ENCODE results near the gene CRBN.

The CRBN gene

GRCh38 chr3:3110749-3111361 is 68.6 kb downstream of the CRBN start:
- DNase-seq (ENCODE audit: low read depth in 2 of 2): no peak

GRCh38 chr3:3110299-3110630 is 69.2 kb downstream of the CRBN start, which contains the start of gene IL5RA:
TSS of gene IL5RA (minus strand) at chr3:3110374. CDS start at chr3:3104984, 5,390 bp downstream.
- DNase-seq (ENCODE audit: low read depth in 2 of 2): no peak

DNA sequence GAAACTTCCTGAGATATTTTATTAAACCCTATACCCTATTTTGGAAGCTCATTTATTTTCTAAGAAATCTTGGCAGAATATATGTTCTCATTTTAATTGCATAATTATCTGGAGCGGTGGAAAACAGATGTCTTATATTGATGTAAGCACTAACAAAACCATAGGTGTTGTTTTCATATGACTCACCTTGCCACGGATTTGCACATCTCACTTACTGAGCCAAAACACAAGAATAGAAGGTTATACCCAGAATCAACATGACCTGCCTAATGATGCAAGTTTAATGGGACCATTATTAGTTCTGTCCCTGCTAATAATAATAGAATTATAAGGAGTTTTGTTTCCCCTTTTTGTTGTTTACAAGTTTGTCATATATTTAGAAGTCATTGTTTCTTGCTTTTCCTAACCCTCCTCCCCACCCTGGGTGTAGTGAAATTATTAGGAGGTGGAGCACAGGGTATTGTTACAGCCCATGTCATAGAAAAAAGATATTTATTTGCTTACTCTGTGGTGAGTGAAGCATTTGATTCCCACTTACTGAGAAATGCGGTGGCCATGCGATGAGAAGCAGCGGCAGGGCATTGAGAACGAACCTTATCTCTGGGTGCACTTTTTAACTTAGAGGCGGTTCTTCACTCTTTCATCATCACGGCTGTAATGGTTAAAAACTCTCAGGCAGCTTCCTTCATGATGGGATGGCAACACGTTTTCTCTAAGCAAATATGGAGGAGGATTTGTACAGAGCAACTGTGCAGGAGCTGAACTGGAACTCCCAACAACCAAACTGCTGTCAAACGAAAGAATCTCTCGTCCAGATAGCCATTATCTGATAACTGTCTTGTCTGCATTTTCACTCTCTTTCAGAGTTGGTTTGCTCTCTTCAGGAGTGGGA is 69.8 kb downstream of the CRBN start:
- DNase-seq (ENCODE audit: low read depth in 2 of 2): no peak

DNA sequence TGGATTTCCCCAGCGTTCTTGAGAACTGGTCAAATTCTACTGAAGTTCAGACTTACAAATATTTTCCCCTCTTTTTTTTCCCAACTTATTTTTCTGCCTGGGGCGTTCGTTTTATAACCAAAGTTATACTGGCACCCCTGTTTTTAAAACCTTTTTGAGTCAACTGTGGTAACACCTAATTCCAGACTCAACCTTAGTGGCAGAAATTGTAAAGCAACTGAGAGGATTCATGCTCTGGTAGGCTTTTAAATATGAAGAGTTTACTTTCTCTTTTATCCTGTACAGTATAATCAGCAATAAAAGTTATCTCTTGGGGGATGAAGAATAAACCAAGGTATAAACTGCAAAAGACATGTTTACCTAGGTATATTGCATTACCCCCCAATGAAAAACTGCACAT is 71.6 kb downstream of the CRBN start:
- no peak for DNase-seq (ENCODE audit: low read depth in 2 of 2)

DNA sequence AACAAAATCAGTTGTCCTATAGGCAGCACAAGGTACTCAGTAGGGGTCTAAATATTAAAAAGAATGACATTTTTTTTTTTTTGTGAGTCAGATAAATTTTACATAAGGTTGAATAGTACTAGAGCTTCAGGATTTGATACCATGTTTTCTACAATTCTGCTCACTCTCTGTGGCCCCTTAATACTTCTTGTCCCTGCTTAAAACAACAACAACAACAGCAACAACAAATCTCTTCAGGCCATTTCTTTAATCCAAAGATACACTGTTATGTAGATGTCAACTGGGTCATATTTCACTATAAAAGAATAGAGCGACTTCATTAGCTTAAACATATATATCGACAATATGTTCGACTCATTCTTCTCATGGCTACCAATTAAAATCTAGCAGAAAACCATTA is 72.3 kb downstream of the CRBN start:
- DNase-seq (ENCODE audit: low read depth in 2 of 2): no peak

DNA sequence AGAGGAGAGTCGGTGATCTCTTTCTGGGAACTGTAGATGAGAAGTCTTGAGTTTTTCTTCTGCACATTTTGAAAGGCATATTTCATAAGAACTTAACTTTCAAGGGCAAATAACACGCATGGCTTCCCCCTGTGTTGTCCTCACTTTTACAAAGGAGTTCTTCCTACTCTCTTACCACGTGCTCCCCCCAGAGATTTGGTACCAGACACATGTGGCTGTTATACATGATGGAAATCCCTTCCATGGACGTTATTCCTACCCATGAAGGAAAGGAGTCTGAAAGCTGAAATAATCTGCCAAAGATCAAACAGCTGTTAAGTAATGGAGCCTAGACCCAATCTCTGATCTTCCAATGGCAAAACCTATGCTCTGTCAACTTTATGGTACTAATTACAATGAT is 73.7 kb downstream of the CRBN start:
- DNase-seq (ENCODE audit: low read depth in 2 of 2): no peak

DNA sequence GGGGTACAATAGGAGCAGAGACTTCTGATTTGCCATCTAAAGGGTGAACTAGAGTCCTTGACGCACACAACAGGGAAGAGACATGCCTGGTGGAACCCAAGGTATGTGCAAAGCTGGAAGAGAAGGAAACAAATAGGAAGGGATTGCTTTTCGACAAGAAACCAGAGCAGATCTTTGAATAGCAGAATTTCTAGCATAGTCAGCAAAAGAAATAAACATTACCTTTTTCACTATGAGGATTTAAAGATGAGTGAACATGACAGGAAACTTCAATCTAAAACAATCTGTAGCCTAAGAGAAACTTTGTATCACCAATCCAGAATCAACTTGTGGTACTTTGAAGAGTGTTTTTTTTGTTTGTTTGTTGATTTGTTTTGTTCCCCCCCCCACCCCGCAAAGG is 74.2 kb downstream of the CRBN start:
- no peak for DNase-seq (ENCODE audit: low read depth in 2 of 2)

DNA sequence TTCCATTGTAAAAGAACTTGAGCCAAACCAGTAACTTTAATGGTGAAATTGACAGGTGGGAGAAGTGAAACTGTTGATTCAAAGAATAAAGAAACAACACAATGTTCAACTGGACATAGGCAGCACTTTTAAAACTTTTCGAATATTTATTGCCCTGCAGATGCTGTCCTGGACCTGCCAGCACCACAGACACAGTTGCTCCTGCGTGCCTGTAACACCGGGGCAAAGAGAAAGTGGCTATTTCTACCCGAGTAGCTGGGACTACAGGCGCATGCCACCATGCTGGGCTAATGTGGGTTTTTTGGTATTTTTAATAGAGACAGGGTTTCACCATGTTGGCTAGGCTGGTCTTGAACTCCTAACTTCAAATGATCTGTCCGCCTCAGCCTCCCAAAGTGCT is 76.7 kb downstream of the CRBN start:
- no peak for DNase-seq (ENCODE audit: low read depth in 2 of 2)

DNA sequence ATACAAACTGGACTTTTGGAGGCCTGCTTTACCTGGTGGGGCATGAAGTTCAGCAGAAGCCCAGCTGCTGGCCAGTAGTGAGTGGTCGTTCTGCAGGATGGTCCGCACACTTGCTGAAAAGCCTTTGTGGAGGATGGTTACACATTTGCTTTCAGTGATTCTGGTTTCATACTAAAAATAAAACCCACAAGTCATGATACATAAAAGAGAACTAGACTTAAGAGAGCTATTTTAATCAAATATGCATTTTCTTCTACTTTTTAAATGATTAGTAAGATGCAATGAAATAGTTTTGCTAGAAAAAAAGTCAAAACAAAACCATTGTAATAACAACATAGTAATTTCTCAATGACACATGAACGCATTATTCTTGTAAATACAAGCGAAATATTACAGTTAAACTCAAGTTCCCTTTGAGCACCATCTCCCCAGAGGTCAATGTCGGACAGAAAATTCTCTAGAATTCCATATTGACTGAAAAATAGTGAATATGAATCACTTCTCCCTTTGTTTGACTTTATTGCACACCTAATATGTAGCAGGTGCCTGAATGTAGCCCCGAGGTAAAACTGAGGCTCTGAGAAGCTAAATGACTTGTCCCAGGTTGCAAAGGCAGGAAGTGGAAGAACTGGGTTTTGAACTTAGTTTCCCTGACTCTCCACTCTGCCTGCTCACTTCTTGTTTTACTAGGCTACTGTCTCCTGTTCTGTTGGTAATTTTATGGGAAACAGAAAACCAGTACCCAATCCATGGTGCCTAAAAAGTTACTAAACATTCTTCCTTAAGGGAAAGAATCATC is 77.6 kb downstream of the CRBN start:
- no peak for DNase-seq (ENCODE audit: low read depth in 2 of 2)
